Keratinocyte (primary cell): ENCODE data around the gene KLHL35. TPM values are rescaled to one million over a fixed set of nuclear protein-coding genes. Genes with fewer than 3 reads are reported as not detected.

Experiments used
- DNase-seq: peaks from one replicate; pipeline ENCODE4 v3.0.0-alpha.2; 2011; ENCODE audit warnings: low read depth, missing footprints, low spot score
- FAIRE-seq: peaks from 2 replicates; lab custom pipeline; 2011; peaks lifted over from hg19 to GRCh38; lab: Jason Lieb, UNC
- H2AFZ ChIP-seq: 2 replicates; pipeline ENCODE4 v1.6.0; 2012; ENCODE audit warnings: low read length, control low read depth, inconsistent platforms; ENCODE audit not compliant: control insufficient read depth
- H3K27ac ChIP-seq: 2 replicates; pipeline ENCODE4 v1.5.1; 2011; ENCODE audit warnings: low read length; ENCODE audit not compliant: control insufficient read depth, insufficient read depth
- H3K27me3 ChIP-seq: 3 replicates; pipeline ENCODE4 v1.6.0; 2011; ENCODE audit warnings: low read length; ENCODE audit not compliant: control insufficient read depth, insufficient read depth; ENCODE audit errors: extremely low read depth
- H3K36me3 ChIP-seq, 2 experiments: 2 replicates in 1 of 2; 3 replicates in 1 of 2; pipeline ENCODE4 v1.5.1; 2011; ENCODE audit warnings: low read length in 2 of 2, mild to moderate bottlenecking in 1 of 2; ENCODE audit not compliant: control insufficient read depth in 2 of 2, insufficient read depth in 2 of 2; ENCODE audit errors: extremely low read depth in 1 of 2
- H3K4me1 ChIP-seq: 3 replicates; pipeline ENCODE4 v1.5.1; 2011; ENCODE audit warnings: low read length; ENCODE audit not compliant: control insufficient read depth, insufficient read depth; ENCODE audit errors: extremely low read depth
- H3K4me2 ChIP-seq: 3 replicates; pipeline ENCODE4 v1.6.0; 2011; ENCODE audit warnings: low read depth, low read length; ENCODE audit not compliant: control insufficient read depth, insufficient read depth; ENCODE audit errors: extremely low read depth
- H3K4me3 ChIP-seq, 3 experiments: fragments of 200-600 bp in 1 of 3; sonication (generic) in 1 of 3; 2 replicates in 2 of 3; 3 replicates in 1 of 3; pipeline ENCODE4 v1.5.1; 2011 to 2016; ENCODE audit warnings: low read length in 3 of 3, mild to moderate bottlenecking in 3 of 3, control low read depth in 2 of 3, inconsistent platforms in 1 of 3, low read depth in 1 of 3, mixed read lengths in 1 of 3, mixed run types in 1 of 3, moderate library complexity in 1 of 3; ENCODE audit not compliant: control insufficient read depth in 2 of 3, insufficient read depth in 2 of 3; ENCODE audit errors: extremely low read depth in 1 of 3
- H3K79me2 ChIP-seq: 2 replicates; pipeline ENCODE4 v1.6.0; 2012; ENCODE audit warnings: low read length; ENCODE audit not compliant: control insufficient read depth, insufficient read depth
- H3K9ac ChIP-seq: 3 replicates; pipeline ENCODE4 v1.6.0; 2011; ENCODE audit warnings: low read length; ENCODE audit not compliant: control insufficient read depth, insufficient read depth; ENCODE audit errors: extremely low read depth
- H3K9me1 ChIP-seq: 3 replicates; pipeline ENCODE4 v1.6.0; 2011; ENCODE audit warnings: low read length; ENCODE audit not compliant: control insufficient read depth, insufficient read depth; ENCODE audit errors: extremely low read depth
- H3K9me3 ChIP-seq: 2 replicates; pipeline ENCODE4 v1.5.1; 2012; ENCODE audit warnings: low read depth, low read length; ENCODE audit not compliant: control insufficient read depth
- H4K20me1 ChIP-seq: 3 replicates; pipeline ENCODE4 v1.6.0; 2011; ENCODE audit warnings: low read length; ENCODE audit not compliant: control insufficient read depth, insufficient read depth; ENCODE audit errors: extremely low read depth
- EZH2 ChIP-seq: IDR thresholded peaks from one replicate; pipeline ENCODE4 v1.6.1; 2012; ENCODE audit warnings: inconsistent platforms, mild to moderate bottlenecking, low read length, moderate library complexity
- dilution Hi-C: fragments of 300-500 bp; cut with MboI; formaldehyde crosslinking; loops from one replicate; pipeline ENCODE4 v1.7.0; 2020; ENCODE audit warnings: low sequenced_read_pairs; ENCODE audit not compliant: extremely low pct_ligation_motif_present
- polyA plus RNA-seq, 5 experiments: library from polyadenylated mRNA; depleted of rRNA in 3 of 5; stranded (reverse) in 3 of 5; stranded (forward) in 1 of 5; unstranded in 1 of 5; fragments of >200 nt; gene quantifications; 1 replicate in 1 of 5; 2 replicates in 3 of 5; 3 replicates in 1 of 5; pipeline versions ENCODE4 v1.2.1 to v1.2.3, GENCODE V29; 2011 to 2012; ENCODE audit warnings: missing spikeins in 2 of 5, low read depth in 1 of 5, low replicate concordance in 1 of 5
- TF ChIP-seq, protein P1 (sequence below), 3 experiments: IDR thresholded peaks in 1 of 3; conservative IDR thresholded peaks in 1 of 3; optimal IDR thresholded peaks in 1 of 3; 2 replicates in 2 of 3; 3 replicates in 1 of 3; pipeline versions ENCODE3 to v1.5.1; 2011; ENCODE audit warnings: low read length in 3 of 3, mild to moderate bottlenecking in 3 of 3, moderate library complexity in 2 of 3, control low read depth in 1 of 3, inconsistent platforms in 1 of 3; ENCODE audit not compliant: insufficient read depth in 2 of 3; ENCODE audit errors: extremely low read depth in 1 of 3

KLHL35 gene
- polyA plus RNA-seq, 1 donor (not counting 4 experiments of a cell fraction or from before 2014, with no cell fraction given), result 0.58 TPM

- Histone ChIP-seq H3K27ac (no peak overlapping the region), H3K4me1 (peaks cover 9% of the 10 kb centered on the region), H3K4me3 (no peak overlapping the region), H3K9ac (no peak overlapping the region), H2AFZ (no peak overlapping the region), H3K4me2 (no peak overlapping the region), H3K27me3 (no peaks in the 10 kb centered on the region), H3K79me2 (no peaks in the 10 kb centered on the region), H3K9me1 (no peaks in the 10 kb centered on the region), H4K20me1 (no peaks in the 10 kb centered on the region), H3K9me3 (no peaks in the 10 kb centered on the region), H3K36me3 (no peaks in the 10 kb centered on the region)
- FAIRE-seq (no peak), DNase-seq (no peak)
- no peak for TF ChIP-seq EZH2
- TF ChIP-seq, protein P1, sequence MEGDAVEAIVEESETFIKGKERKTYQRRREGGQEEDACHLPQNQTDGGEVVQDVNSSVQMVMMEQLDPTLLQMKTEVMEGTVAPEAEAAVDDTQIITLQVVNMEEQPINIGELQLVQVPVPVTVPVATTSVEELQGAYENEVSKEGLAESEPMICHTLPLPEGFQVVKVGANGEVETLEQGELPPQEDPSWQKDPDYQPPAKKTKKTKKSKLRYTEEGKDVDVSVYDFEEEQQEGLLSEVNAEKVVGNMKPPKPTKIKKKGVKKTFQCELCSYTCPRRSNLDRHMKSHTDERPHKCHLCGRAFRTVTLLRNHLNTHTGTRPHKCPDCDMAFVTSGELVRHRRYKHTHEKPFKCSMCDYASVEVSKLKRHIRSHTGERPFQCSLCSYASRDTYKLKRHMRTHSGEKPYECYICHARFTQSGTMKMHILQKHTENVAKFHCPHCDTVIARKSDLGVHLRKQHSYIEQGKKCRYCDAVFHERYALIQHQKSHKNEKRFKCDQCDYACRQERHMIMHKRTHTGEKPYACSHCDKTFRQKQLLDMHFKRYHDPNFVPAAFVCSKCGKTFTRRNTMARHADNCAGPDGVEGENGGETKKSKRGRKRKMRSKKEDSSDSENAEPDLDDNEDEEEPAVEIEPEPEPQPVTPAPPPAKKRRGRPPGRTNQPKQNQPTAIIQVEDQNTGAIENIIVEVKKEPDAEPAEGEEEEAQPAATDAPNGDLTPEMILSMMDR (optimal IDR thresholded peaks at IDR 0.05 in 1 of 3, IDR thresholded peaks at IDR 0.05 in 1 of 3, conservative IDR thresholded peaks at IDR 0.05 in 1 of 3; ENCODE audit: extremely low read depth in 1 of 3, insufficient read depth in 2 of 3, low read length in 3 of 3), result peak; percentile 96 to 98 (median 97)
- dilution Hi-C loops, result no loop called here
Observed at GRCh38 chr11:75384438-75385080, 48.4 kb downstream of the KLHL35 start.

GRCh38 chr11:75383246-75383645 lies 49.8 kb downstream of the KLHL35 start:
- TF ChIP-seq EZH2, result no peak
- TF ChIP-seq, protein P1 (optimal IDR thresholded peaks at IDR 0.05 in 1 of 3, IDR thresholded peaks at IDR 0.05 in 1 of 3, conservative IDR thresholded peaks at IDR 0.05 in 1 of 3; ENCODE audit: extremely low read depth in 1 of 3, insufficient read depth in 2 of 3, low read length in 3 of 3), result no peak
- Histone ChIP-seq H3K4me3 (no peak overlapping the region), H3K4me2 (no peak overlapping the region), H3K4me1 (peaks cover 4% of the 10 kb centered on the region), H3K9me3 (no peaks in the 10 kb centered on the region), H2AFZ (no peak overlapping the region), H3K36me3 (no peaks in the 10 kb centered on the region), H3K27me3 (no peaks in the 10 kb centered on the region), H4K20me1 (no peaks in the 10 kb centered on the region), H3K9me1 (no peaks in the 10 kb centered on the region), H3K9ac (no peak overlapping the region), H3K79me2 (no peaks in the 10 kb centered on the region), H3K27ac (no peak overlapping the region)
- DNase-seq (no peak), FAIRE-seq (no peak)
- dilution Hi-C loops, result no loop called here
